Epithelial cell of proximal tubule (primary cell): ENCODE data around the gene HEXIM1. TPM values are rescaled to one million over a fixed set of nuclear protein-coding genes. Genes with fewer than 3 reads are reported as not detected.

Source experiments
- DNase-seq: peaks from one replicate; pipeline ENCODE4 v3.0.0-alpha.2; 2011; ENCODE audit warnings: low read depth
- H3K4me3 ChIP-seq: 2 replicates; pipeline ENCODE4 v1.5.1; 2011; ENCODE audit warnings: low read depth, mild to moderate bottlenecking, low read length
- CTCF ChIP-seq: conservative IDR thresholded peaks from 2 replicates; pipeline ENCODE4 v1.5.1; 2012; ENCODE audit warnings: low read depth, mild to moderate bottlenecking, low read length
- total RNA-seq: library from RNA; depleted of rRNA; stranded (reverse); fragments of >200 nt; gene quantifications from 2 replicates; pipeline ENCODE4 v1.2.3, GENCODE V29; 2015

Gene HEXIM1
- total RNA-seq, 1 donor from 2014 or later = 11.0 TPM

GRCh38 chr17:45143094-45143670 lies 5.1 kb upstream of the HEXIM1 start:
- no peak for TF ChIP-seq CTCF
- no peak for DNase-seq
- H3K4me3 ChIP-seq = no peak overlapping the region

GRCh38 chr17:45143767-45144198 lies 4.5 kb upstream of the HEXIM1 start:
- H3K4me3 ChIP-seq = peak overlapping the region; percentile 41
- TF ChIP-seq CTCF = no peak
- DNase-seq = no peak

- peak overlapping the region; percentile 41 for H3K4me3 ChIP-seq
- no peak for DNase-seq
- TF ChIP-seq CTCF = no peak
These were observed 3.9 kb upstream of the HEXIM1 start for GRCh38 chr17:45144199-45145034.

GRCh38 chr17:45145035-45145389 lies 3.3 kb upstream of the HEXIM1 start:
- no peak for TF ChIP-seq CTCF
- no peak overlapping the region for H3K4me3 ChIP-seq
- DNase-seq = no peak

- TF ChIP-seq CTCF = no peak
- no peak overlapping the region for H3K4me3 ChIP-seq
- no peak for DNase-seq
These were observed 2.1 kb upstream of the HEXIM1 start for GRCh38 chr17:45146166-45146565.

- peak overlapping the region; percentile 72 for H3K4me3 ChIP-seq
- TF ChIP-seq CTCF = no peak
- no peak for DNase-seq
These were observed 1.7 kb upstream of the HEXIM1 start for GRCh38 chr17:45146592-45146889.
